ENCODE data around the gene ITPRIPL1.

ITPRIPL1 gene

DNA sequence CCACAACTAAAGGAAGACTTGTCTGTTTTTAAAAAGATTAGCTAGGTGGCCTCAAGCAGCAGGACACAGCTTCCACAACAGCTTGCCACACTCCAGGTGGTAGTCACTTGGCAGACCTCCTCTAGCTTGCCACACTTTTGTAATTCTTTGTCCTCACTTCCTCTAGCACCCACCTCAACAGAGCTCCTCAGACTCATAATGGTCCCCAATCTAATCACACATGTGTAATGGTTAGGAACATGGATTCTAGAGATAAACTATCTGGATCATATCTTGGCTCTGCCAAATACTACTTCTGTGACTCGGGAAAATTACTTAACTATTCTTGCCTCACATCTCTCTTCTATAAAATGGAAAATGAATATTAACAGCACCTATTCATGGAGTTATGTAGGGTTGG is 23.3 kb upstream of the ITPRIPL1 start:
- H3K9me3 ChIP-seq (ENCODE audit: severe bottlenecking), result no peaks in the 10 kb centered on the region
- DNase-seq, result no peak
- peaks cover 84% of the 10 kb centered on the region for H3K36me3 ChIP-seq
- TF ChIP-seq, protein P1, sequence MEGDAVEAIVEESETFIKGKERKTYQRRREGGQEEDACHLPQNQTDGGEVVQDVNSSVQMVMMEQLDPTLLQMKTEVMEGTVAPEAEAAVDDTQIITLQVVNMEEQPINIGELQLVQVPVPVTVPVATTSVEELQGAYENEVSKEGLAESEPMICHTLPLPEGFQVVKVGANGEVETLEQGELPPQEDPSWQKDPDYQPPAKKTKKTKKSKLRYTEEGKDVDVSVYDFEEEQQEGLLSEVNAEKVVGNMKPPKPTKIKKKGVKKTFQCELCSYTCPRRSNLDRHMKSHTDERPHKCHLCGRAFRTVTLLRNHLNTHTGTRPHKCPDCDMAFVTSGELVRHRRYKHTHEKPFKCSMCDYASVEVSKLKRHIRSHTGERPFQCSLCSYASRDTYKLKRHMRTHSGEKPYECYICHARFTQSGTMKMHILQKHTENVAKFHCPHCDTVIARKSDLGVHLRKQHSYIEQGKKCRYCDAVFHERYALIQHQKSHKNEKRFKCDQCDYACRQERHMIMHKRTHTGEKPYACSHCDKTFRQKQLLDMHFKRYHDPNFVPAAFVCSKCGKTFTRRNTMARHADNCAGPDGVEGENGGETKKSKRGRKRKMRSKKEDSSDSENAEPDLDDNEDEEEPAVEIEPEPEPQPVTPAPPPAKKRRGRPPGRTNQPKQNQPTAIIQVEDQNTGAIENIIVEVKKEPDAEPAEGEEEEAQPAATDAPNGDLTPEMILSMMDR (IDR thresholded peaks at IDR 0.05; ENCODE audit: low read depth, low read length), result no peak
- no peak overlapping the region for H3K27ac ChIP-seq
- H3K27me3 ChIP-seq (ENCODE audit: insufficient read depth, low read depth, severe bottlenecking), result no peaks in the 10 kb centered on the region
- H3K4me3 ChIP-seq (ENCODE audit: low read depth, low read length), result no peak overlapping the region

GRCh38 chr2:96304606-96305005 is 20.5 kb upstream of the ITPRIPL1 start:
- H3K36me3 ChIP-seq, result peaks cover 60% of the 10 kb centered on the region
- no peaks in the 10 kb centered on the region for H3K27me3 ChIP-seq (ENCODE audit: insufficient read depth, low read depth, severe bottlenecking)
- H3K4me3 ChIP-seq (ENCODE audit: low read depth, low read length), result peak overlapping the region; percentile 95
- peak overlapping the region; percentile 94 for H3K27ac ChIP-seq
- no peak for DNase-seq
- no peaks in the 10 kb centered on the region for H3K9me3 ChIP-seq (ENCODE audit: severe bottlenecking)
- TF ChIP-seq, protein P1 (IDR thresholded peaks at IDR 0.05; ENCODE audit: low read depth, low read length), result no peak

DNA sequence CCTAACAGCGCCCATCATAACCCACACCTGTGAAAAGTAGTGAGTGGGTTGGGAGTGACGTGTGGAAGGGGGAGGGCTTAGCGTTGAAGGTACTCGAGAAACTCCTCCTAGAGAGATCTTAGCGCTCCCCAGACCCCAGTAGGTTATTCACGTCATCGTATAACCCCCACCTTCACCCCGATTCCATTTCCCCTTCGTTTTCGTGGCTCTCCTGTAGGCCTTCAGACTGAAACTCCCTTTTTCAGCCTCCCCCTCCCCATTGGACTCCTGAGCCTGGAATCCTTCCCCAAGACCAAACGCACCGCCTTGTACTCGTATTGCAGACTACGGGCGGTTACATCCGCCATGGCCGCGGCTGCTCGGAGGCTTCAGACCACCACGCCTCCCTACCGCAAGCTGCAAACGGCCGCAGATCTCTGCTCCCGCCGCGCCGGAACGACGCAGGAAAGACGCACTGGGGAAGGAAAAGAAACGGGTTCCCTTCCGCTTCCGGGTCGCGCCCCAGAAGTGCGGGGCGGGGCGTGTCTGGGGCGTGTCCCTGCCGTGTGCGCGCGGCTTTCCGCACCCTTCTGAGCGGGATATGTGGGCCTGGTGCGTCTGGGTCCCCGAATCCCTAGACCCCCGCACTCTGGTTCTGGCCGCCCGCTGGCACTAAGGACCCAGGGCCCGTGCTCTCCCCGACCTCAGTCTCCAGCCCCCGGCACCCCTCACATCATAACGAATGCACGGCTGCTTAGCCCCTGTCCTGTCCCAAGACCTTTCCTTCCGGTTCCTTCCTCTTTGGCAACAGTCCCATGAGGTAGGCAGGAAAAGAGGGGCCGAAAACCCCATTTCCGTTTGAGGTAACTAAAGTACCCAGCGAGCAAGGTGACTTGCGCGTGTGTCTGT is 19.8 kb upstream of the ITPRIPL1 start, which contains the start of gene SNRNP200:
Gene SNRNP200 (minus strand): TSS at position 456 of the 888 bp plus-strand sequence. CDS start 109 bp downstream, at position 347.
- Histone ChIP-seq H3K36me3 (peaks cover 52% of the 10 kb centered on the region), H3K9me3 (ENCODE audit: severe bottlenecking) (no peaks in the 10 kb centered on the region), H3K27ac (peak within 1 kb of the TSS; percentile 94), H3K4me3 (ENCODE audit: low read depth, low read length) (peak within 1 kb of the TSS; percentile 95), H3K27me3 (ENCODE audit: insufficient read depth, low read depth, severe bottlenecking) (no peaks in the 10 kb centered on the region)
- DNase-seq, result peak; percentile 89
- TF ChIP-seq, protein P1 (IDR thresholded peaks at IDR 0.05; ENCODE audit: low read depth, low read length), result no peak

- DNase-seq, result no peak
- Histone ChIP-seq H3K27ac (peak overlapping the region; percentile 94), H3K36me3 (peaks cover 46% of the 10 kb centered on the region), H3K27me3 (ENCODE audit: insufficient read depth, low read depth, severe bottlenecking) (no peaks in the 10 kb centered on the region), H3K4me3 (ENCODE audit: low read depth, low read length) (peak overlapping the region; percentile 95), H3K9me3 (ENCODE audit: severe bottlenecking) (no peaks in the 10 kb centered on the region)
- TF ChIP-seq, protein P1 (IDR thresholded peaks at IDR 0.05; ENCODE audit: low read depth, low read length), result no peak
These were observed 19.2 kb upstream of the ITPRIPL1 start for GRCh38 chr2:96305979-96306308.

DNA sequence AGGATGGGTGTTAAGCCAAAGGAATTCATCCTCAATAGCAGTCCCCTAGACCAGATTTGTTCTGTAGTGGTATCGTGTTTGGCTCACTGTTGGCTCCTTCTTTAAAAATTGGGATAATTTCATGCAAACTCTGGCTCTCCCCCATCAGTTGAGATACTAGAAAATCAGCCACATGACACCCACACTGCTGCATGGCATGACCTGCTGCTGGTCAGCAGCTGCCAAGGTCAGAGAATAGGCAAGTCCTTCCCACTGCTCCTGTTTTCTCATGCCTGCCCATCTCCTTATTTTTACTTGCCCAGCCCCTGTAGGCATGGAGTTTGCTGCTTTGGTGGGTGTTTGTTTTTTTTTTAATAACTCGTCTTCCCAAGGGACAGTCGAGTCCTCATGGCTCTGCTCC is 18.7 kb upstream of the ITPRIPL1 start:
- peaks cover 42% of the 10 kb centered on the region for H3K36me3 ChIP-seq
- peak overlapping the region; percentile 95 for H3K4me3 ChIP-seq (ENCODE audit: low read depth, low read length)
- no peak for DNase-seq
- H3K9me3 ChIP-seq (ENCODE audit: severe bottlenecking), result no peaks in the 10 kb centered on the region
- H3K27me3 ChIP-seq (ENCODE audit: insufficient read depth, low read depth, severe bottlenecking), result no peaks in the 10 kb centered on the region
- H3K27ac ChIP-seq, result peak overlapping the region; percentile 94
- TF ChIP-seq, protein P1 (IDR thresholded peaks at IDR 0.05; ENCODE audit: low read depth, low read length), result no peak
